Esophagus (tissue), 2 donors: ENCODE measurements around the gene PTCH2. TPM values are rescaled to one million over a fixed set of nuclear protein-coding genes. Genes with fewer than 3 reads are reported as not detected.

Experiments used
- H3K27ac ChIP-seq, 2 donors: one replicate each; pipeline ENCODE4 v1.5.1; 2013; ENCODE audit warnings: low read depth in 2 of 2, mild to moderate bottlenecking in 2 of 2, inconsistent platforms in 1 of 2, low read length in 1 of 2, moderate library complexity in 1 of 2
- H3K27me3 ChIP-seq, 2 donors: one replicate each; pipeline ENCODE4 v1.6.1; 2013; ENCODE audit warnings: low read length in 2 of 2, control low read depth in 1 of 2, mild to moderate bottlenecking in 1 of 2; ENCODE audit not compliant: insufficient read depth in 2 of 2, control insufficient read depth in 1 of 2
- H3K36me3 ChIP-seq, 2 donors: one replicate each; pipeline ENCODE4 v1.6.1; 2013; ENCODE audit warnings: low read length in 1 of 2; ENCODE audit not compliant: control insufficient read depth in 2 of 2, insufficient read depth in 2 of 2
- H3K4me1 ChIP-seq, 2 donors: one replicate each; pipeline ENCODE4 v1.6.1; 2013; ENCODE audit warnings: low read length in 1 of 2; ENCODE audit not compliant: control insufficient read depth in 2 of 2, insufficient read depth in 2 of 2
- H3K4me3 ChIP-seq, 2 donors: one replicate each; pipeline ENCODE4 v1.5.1; 2013; ENCODE audit warnings: low read length in 2 of 2, mild to moderate bottlenecking in 2 of 2, low read depth in 1 of 2, moderate library complexity in 1 of 2
- H3K9me3 ChIP-seq, 2 donors: one replicate each; pipeline ENCODE4 v1.6.1; 2013; ENCODE audit warnings: mild to moderate bottlenecking in 2 of 2, low read depth in 1 of 2, low read length in 1 of 2, moderate library complexity in 1 of 2; ENCODE audit not compliant: control insufficient read depth in 2 of 2, insufficient read depth in 1 of 2
- WGBS, 2 donors: extraction: QIAGEN DNeasy Blood & Tissue Kit; methylation state at CpG; one replicate each; pipeline ENCODE4 v1.1.7; 2013; 5-methylcytosine and 5-hydroxymethylcytosine counted together
- polyA plus RNA-seq, 2 donors: library from polyadenylated mRNA; stranded (reverse); fragments of 200-250 nt; gene quantifications; one replicate each; pipeline ENCODE4 v1.2.3, GENCODE V29; 2013
- donor health status: healthy with polysubstance abuse.
- donor health status: Bipolar disorder and iron deficiency.

The PTCH2 gene
- polyA plus RNA-seq, 2 donors: 0.34 to 0.71 TPM

- H3K27ac ChIP-seq: peak overlapping the region; percentile 99 to 100
- no peak overlapping the region for H3K4me3 ChIP-seq
- peaks cover 17 to 52% of the 10 kb centered on the region in 2 donors for H3K4me1 ChIP-seq
- H3K27me3 ChIP-seq: no peaks in the 10 kb centered on the region
- 90 to 94% methylated on average over 68 to 70 of the region's 70 CpGs for WGBS, 2 donors
- peaks cover 12 to 43% of the 10 kb centered on the region in 2 donors for H3K36me3 ChIP-seq
- no peaks in the 10 kb centered on the region for H3K9me3 ChIP-seq
Observed at GRCh38 chr1:44806025-44806703, 36.9 kb downstream of the PTCH2 start.

- H3K36me3 ChIP-seq: peaks cover 12 to 42% of the 10 kb centered on the region in 2 donors
- peaks cover 17 to 53% of the 10 kb centered on the region in 2 donors for H3K4me1 ChIP-seq
- no peaks in the 10 kb centered on the region for H3K9me3 ChIP-seq
- whole genome bisulfite sequencing, 2 donors: 91 to 93% methylated on average over 20 of the region's 20 CpGs
- H3K27ac ChIP-seq: peak overlapping the region; percentile 34 to 99
- H3K27me3 ChIP-seq: no peaks in the 10 kb centered on the region
- no peak overlapping the region for H3K4me3 ChIP-seq
Observed at GRCh38 chr1:44805311-44806024, 37.6 kb downstream of the PTCH2 start.

GRCh38 chr1:44803312-44804095 is 39.5 kb downstream of the PTCH2 start:
- Histone ChIP-seq H3K4me1 (peaks cover 4 to 36% of the 10 kb centered on the region in 2 donors), H3K9me3 (no peaks in the 10 kb centered on the region), H3K27ac (peak overlapping the region; percentile 25 to 69), H3K36me3 (peaks cover 12 to 41% of the 10 kb centered on the region in 2 donors), H3K27me3 (no peaks in the 10 kb centered on the region), H3K4me3 (peak overlapping the region; percentile 9 to 77)
- WGBS, 2 donors: 78 to 84% methylated on average over 13 of the region's 13 CpGs

GRCh38 chr1:44803062-44803311 is 40.1 kb downstream of the PTCH2 start:
- Histone ChIP-seq H3K27me3 (no peaks in the 10 kb centered on the region), H3K4me3 (peak overlapping the region; percentile 27 to 77), H3K9me3 (no peaks in the 10 kb centered on the region), H3K27ac (peak overlapping the region in 1 of 2 donors; percentile 37), H3K4me1 (peaks cover 0 to 30% of the 10 kb centered on the region in 2 donors), H3K36me3 (peaks cover 12 to 41% of the 10 kb centered on the region in 2 donors)
- 85 to 90% methylated on average over 9 of the region's 9 CpGs for WGBS, 2 donors

GRCh38 chr1:44802306-44803061 is 40.6 kb downstream of the PTCH2 start:
- peak overlapping the region; percentile 37 to 41 for H3K27ac ChIP-seq
- WGBS, 2 donors: 84 to 85% methylated on average over 13 of the region's 13 CpGs
- H3K27me3 ChIP-seq: no peaks in the 10 kb centered on the region
- peaks cover 12 to 41% of the 10 kb centered on the region in 2 donors for H3K36me3 ChIP-seq
- no peaks in the 10 kb centered on the region for H3K9me3 ChIP-seq
- peak overlapping the region; percentile 27 to 77 for H3K4me3 ChIP-seq
- H3K4me1 ChIP-seq: peaks cover 0 to 25% of the 10 kb centered on the region in 2 donors

- Histone ChIP-seq H3K36me3 (peaks cover 12 to 41% of the 10 kb centered on the region in 2 donors), H3K4me1 (peaks cover 0 to 18% of the 10 kb centered on the region in 2 donors), H3K4me3 (peak overlapping the region; percentile 52 to 77), H3K27me3 (no peaks in the 10 kb centered on the region), H3K9me3 (no peaks in the 10 kb centered on the region), H3K27ac (peak overlapping the region; percentile 37 to 41)
- 51 to 59% methylated on average over 13 of the region's 13 CpGs for WGBS, 2 donors
Observed at GRCh38 chr1:44801491-44802305, 41.4 kb downstream of the PTCH2 start.

- Histone ChIP-seq H3K4me1 (peaks cover 0 to 10% of the 10 kb centered on the region in 2 donors), H3K27ac (peak within 1 kb of the TSS; percentile 89 to 92)
Observed at GRCh38 chr1:44799770-44800584, 43.1 kb downstream of the PTCH2 start, which contains the start of gene PLK3. Gene PLK3, plus strand, starts transcription at chr1:44800377. Its CDS starts 87 bp downstream, at chr1:44800464.

More at GRCh38 chr1:44799770-44800584, 43.1 kb downstream of the PTCH2 start, which contains the start of gene PLK3:
- H3K4me3 ChIP-seq: peak within 1 kb of the TSS; percentile 77 to 91
- WGBS, 2 donors: 0% methylated on average over 68 to 79 of the region's 79 CpGs
- no peaks in the 10 kb centered on the region for H3K27me3 ChIP-seq
- peaks cover 12 to 28% of the 10 kb centered on the region in 2 donors for H3K36me3 ChIP-seq
- no peaks in the 10 kb centered on the region for H3K9me3 ChIP-seq
